ENCODE data around the gene APOL1. TPM values are rescaled to one million over a fixed set of nuclear protein-coding genes. Genes with fewer than 3 reads are reported as not detected.

The APOL1 gene
- total and polyA plus RNA-seq, 2 of the 13 experiments (the other 11 are each of a cell fraction or from before 2014, with no cell fraction given) = 20.3 to 75.0 TPM

DNA sequence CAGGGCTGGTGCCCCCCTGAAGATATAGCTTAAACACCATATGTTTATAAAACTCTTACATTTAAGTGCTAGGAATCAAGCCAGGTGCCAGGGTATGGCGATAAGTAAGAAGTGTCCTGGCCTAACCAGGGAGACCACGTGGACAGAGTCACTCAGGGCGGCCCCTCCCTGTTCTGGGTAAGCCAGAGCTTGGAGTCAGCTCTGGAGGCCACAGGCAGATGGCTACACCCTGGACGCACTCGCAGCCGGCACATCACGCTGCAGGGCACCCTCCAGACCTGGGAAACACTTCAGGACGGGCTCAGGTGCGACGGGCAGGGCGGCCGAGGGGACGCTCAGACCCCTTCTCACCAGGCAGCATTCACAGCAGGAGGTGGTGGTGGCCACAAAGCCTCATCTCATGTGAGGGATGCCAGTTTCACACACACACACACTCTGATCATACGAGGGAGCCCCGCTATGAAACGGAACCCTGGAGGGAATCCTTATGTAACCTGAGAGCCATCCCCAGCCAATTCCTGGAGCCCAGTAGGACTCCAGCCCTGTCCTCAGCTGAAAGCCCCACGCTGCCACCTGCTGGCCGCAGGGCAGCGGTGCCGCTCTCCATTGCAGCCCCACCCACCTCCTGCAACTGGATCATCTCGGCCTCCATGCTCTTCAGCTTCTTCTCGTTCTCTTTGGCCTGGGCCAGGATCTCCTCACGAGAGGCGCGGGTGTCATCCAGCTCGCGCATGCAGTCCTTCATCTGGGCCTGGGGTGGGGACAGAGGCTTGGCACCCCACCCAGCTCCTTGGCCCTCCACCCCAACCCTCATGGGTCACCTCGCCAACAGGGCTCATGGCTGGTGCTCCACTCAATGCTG is 33.4 kb downstream of the APOL1 start (continued):
- TF ChIP-seq, protein P1, sequence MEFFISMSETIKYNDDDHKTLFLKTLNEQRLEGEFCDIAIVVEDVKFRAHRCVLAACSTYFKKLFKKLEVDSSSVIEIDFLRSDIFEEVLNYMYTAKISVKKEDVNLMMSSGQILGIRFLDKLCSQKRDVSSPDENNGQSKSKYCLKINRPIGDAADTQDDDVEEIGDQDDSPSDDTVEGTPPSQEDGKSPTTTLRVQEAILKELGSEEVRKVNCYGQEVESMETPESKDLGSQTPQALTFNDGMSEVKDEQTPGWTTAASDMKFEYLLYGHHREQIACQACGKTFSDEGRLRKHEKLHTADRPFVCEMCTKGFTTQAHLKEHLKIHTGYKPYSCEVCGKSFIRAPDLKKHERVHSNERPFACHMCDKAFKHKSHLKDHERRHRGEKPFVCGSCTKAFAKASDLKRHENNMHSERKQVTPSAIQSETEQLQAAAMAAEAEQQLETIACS (CRISPR knock-in tag; IDR thresholded peaks at IDR 0.05) = no peak
- no peak for TF ChIP-seq SP1 (IDR thresholded peaks at IDR 0.05)
- 0 out of 2 replicates have a peak, but pooled peaks have one; percentile 24 for TF ChIP-seq SP1 (CRISPR knock-in tag; IDR thresholded peaks at IDR 0.05)
- TF ChIP-seq ZKSCAN1 (IDR thresholded peaks at IDR 0.05; ENCODE audit: low read length) = peak; percentile 96
- TF ChIP-seq GABPB1 (CRISPR knock-in tag; IDR thresholded peaks at IDR 0.05) = 0 out of 2 replicates have a peak, but pooled peaks have one; percentile 19
- peak; percentile 77 for TF ChIP-seq XRCC5 (optimal IDR thresholded peaks at IDR 0.05; ENCODE audit: low read length)
- TF ChIP-seq ZNF496 (CRISPR knock-in tag; IDR thresholded peaks at IDR 0.05; ENCODE audit: insufficient replicate concordance) = no peak
- 0 out of 2 replicates have a peak, but pooled peaks have one; percentile 1 for TF ChIP-seq ZNF501 (CRISPR knock-in tag; IDR thresholded peaks at IDR 0.05)
- no peak for TF ChIP-seq SAFB2 (CRISPR knock-in tag; IDR thresholded peaks at IDR 0.05; ENCODE audit: borderline replicate concordance, low read depth)
- peak; percentile 52; the same call in 1 of the 2 replicates for TF ChIP-seq ZNF572 (CRISPR knock-in tag; IDR thresholded peaks at IDR 0.05)
- TF ChIP-seq POLR2A (IDR thresholded peaks at IDR 0.05; ENCODE audit: insufficient read depth in 1 of 2, low read depth in 2 of 2, low read length in 2 of 2) = peak in 1 of 2 experiments; percentile 42; a peak in 1 of 4 replicates
- TF ChIP-seq MXD4 (CRISPR knock-in tag; IDR thresholded peaks at IDR 0.05) = 0 out of 2 replicates have a peak, but pooled peaks have one; percentile 42
- TF ChIP-seq ZNF3 (CRISPR knock-in tag; IDR thresholded peaks at IDR 0.05) = no peak
- TF ChIP-seq STAG1 (CRISPR knock-in tag; IDR thresholded peaks at IDR 0.05) = peak; percentile 90
- no peak for TF ChIP-seq ZFP82 (CRISPR knock-in tag; IDR thresholded peaks at IDR 0.05; ENCODE audit: borderline replicate concordance)
- peak; percentile 42 for TF ChIP-seq ZNF883 (CRISPR knock-in tag; IDR thresholded peaks at IDR 0.05; ENCODE audit: not compliant biosample characterization)
- 0 out of 2 replicates have a peak, but pooled peaks have one; percentile 33 for TF ChIP-seq ZNF724P (CRISPR knock-in tag; IDR thresholded peaks at IDR 0.05; ENCODE audit: borderline replicate concordance)
- TF ChIP-seq, protein P2, sequence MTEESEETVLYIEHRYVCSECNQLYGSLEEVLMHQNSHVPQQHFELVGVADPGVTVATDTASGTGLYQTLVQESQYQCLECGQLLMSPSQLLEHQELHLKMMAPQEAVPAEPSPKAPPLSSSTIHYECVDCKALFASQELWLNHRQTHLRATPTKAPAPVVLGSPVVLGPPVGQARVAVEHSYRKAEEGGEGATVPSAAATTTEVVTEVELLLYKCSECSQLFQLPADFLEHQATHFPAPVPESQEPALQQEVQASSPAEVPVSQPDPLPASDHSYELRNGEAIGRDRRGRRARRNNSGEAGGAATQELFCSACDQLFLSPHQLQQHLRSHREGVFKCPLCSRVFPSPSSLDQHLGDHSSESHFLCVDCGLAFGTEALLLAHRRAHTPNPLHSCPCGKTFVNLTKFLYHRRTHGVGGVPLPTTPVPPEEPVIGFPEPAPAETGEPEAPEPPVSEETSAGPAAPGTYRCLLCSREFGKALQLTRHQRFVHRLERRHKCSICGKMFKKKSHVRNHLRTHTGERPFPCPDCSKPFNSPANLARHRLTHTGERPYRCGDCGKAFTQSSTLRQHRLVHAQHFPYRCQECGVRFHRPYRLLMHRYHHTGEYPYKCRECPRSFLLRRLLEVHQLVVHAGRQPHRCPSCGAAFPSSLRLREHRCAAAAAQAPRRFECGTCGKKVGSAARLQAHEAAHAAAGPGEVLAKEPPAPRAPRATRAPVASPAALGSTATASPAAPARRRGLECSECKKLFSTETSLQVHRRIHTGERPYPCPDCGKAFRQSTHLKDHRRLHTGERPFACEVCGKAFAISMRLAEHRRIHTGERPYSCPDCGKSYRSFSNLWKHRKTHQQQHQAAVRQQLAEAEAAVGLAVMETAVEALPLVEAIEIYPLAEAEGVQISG (CRISPR knock-in tag; IDR thresholded peaks at IDR 0.05) = peak; percentile 49; the same call in 1 of the 2 replicates
- TF ChIP-seq, protein P3, sequence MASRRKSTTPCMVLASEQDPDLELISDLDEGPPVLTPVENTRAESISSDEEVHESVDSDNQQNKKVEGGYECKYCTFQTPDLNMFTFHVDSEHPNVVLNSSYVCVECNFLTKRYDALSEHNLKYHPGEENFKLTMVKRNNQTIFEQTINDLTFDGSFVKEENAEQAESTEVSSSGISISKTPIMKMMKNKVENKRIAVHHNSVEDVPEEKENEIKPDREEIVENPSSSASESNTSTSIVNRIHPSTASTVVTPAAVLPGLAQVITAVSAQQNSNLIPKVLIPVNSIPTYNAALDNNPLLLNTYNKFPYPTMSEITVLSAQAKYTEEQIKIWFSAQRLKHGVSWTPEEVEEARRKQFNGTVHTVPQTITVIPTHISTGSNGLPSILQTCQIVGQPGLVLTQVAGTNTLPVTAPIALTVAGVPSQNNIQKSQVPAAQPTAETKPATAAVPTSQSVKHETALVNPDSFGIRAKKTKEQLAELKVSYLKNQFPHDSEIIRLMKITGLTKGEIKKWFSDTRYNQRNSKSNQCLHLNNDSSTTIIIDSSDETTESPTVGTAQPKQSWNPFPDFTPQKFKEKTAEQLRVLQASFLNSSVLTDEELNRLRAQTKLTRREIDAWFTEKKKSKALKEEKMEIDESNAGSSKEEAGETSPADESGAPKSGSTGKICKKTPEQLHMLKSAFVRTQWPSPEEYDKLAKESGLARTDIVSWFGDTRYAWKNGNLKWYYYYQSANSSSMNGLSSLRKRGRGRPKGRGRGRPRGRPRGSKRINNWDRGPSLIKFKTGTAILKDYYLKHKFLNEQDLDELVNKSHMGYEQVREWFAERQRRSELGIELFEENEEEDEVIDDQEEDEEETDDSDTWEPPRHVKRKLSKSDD (CRISPR knock-in tag; IDR thresholded peaks at IDR 0.05; ENCODE audit: low read depth) = 0 out of 2 replicates have a peak, but pooled peaks have one; percentile 24
- peak; percentile 20; the same call in 1 of the 2 replicates for TF ChIP-seq SALL1 (CRISPR knock-in tag; IDR thresholded peaks at IDR 0.05)
